ENCODE results near the gene FNBP1L. TPM values are rescaled to one million over a fixed set of nuclear protein-coding genes. Genes with fewer than 3 reads are reported as not detected.

FNBP1L gene
- total and polyA plus RNA-seq, 2 experiments from 2014 or later, result 56.3 to 132 TPM

DNA sequence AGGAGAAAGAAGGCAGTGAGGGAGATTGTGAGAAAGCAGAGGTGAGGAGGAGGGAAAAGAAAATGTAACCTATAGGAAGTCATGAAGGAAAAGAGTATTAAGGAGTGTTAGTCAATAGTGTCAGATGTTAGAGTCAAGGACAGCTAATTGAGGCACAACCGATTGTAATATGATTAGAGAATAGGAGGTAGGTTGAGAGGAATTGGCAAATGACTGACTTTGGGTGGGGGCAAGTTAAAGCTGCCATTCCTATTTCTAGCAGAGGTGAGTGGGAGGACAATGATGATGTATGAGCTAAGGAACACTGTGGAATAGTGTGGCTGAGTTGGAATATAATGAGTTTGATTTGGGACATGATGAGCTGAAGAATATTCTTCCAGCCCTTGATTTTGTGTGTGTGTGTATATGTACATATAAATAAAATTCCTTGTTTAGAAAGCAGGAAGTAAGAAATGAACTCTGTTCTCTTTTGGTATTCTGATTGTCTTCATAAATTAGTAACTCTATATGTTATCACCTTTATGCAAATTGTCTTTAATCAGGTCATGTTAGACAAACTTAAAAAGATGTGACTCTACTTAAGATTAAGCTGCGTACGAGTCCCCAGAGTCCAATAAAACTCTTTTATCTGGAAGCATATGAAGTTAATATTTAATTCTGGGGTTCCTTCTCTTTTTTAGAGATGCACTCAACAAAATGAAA, 98.4 kb downstream of the FNBP1L start (continued):
- TF ChIP-seq, protein P1, sequence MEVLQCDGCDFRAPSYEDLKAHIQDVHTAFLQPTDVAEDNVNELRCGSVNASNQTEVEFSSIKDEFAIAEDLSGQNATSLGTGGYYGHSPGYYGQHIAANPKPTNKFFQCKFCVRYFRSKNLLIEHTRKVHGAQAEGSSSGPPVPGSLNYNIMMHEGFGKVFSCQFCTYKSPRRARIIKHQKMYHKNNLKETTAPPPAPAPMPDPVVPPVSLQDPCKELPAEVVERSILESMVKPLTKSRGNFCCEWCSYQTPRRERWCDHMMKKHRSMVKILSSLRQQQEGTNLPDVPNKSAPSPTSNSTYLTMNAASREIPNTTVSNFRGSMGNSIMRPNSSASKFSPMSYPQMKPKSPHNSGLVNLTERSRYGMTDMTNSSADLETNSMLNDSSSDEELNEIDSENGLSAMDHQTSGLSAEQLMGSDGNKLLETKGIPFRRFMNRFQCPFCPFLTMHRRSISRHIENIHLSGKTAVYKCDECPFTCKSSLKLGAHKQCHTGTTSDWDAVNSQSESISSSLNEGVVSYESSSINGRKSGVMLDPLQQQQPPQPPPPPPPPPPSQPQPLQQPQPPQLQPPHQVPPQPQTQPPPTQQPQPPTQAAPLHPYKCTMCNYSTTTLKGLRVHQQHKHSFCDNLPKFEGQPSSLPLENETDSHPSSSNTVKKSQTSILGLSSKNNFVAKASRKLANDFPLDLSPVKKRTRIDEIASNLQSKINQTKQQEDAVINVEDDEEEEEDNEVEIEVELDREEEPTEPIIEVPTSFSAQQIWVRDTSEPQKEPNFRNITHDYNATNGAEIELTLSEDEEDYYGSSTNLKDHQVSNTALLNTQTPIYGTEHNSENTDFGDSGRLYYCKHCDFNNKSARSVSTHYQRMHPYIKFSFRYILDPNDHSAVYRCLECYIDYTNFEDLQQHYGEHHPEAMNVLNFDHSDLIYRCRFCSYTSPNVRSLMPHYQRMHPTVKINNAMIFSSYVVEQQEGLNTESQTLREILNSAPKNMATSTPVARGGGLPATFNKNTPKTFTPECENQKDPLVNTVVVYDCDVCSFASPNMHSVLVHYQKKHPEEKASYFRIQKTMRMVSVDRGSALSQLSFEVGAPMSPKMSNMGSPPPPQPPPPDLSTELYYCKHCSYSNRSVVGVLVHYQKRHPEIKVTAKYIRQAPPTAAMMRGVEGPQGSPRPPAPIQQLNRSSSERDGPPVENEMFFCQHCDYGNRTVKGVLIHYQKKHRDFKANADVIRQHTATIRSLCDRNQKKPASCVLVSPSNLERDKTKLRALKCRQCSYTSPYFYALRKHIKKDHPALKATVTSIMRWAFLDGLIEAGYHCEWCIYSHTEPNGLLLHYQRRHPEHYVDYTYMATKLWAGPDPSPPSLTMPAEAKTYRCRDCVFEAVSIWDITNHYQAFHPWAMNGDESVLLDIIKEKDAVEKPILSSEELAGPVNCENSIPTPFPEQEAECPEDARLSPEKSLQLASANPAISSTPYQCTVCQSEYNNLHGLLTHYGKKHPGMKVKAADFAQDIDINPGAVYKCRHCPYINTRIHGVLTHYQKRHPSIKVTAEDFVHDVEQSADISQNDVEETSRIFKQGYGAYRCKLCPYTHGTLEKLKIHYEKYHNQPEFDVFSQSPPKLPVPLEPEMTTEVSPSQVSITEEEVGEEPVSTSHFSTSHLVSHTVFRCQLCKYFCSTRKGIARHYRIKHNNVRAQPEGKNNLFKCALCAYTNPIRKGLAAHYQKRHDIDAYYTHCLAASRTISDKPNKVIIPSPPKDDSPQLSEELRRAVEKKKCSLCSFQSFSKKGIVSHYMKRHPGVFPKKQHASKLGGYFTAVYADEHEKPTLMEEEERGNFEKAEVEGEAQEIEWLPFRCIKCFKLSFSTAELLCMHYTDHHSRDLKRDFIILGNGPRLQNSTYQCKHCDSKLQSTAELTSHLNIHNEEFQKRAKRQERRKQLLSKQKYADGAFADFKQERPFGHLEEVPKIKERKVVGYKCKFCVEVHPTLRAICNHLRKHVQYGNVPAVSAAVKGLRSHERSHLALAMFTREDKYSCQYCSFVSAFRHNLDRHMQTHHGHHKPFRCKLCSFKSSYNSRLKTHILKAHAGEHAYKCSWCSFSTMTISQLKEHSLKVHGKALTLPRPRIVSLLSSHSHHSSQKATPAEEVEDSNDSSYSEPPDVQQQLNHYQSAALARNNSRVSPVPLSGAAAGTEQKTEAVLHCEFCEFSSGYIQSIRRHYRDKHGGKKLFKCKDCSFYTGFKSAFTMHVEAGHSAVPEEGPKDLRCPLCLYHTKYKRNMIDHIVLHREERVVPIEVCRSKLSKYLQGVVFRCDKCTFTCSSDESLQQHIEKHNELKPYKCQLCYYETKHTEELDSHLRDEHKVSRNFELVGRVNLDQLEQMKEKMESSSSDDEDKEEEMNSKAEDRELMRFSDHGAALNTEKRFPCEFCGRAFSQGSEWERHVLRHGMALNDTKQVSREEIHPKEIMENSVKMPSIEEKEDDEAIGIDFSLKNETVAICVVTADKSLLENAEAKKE (CRISPR knock-in tag; IDR thresholded peaks at IDR 0.05), result no peak
- TF ChIP-seq, protein P2, sequence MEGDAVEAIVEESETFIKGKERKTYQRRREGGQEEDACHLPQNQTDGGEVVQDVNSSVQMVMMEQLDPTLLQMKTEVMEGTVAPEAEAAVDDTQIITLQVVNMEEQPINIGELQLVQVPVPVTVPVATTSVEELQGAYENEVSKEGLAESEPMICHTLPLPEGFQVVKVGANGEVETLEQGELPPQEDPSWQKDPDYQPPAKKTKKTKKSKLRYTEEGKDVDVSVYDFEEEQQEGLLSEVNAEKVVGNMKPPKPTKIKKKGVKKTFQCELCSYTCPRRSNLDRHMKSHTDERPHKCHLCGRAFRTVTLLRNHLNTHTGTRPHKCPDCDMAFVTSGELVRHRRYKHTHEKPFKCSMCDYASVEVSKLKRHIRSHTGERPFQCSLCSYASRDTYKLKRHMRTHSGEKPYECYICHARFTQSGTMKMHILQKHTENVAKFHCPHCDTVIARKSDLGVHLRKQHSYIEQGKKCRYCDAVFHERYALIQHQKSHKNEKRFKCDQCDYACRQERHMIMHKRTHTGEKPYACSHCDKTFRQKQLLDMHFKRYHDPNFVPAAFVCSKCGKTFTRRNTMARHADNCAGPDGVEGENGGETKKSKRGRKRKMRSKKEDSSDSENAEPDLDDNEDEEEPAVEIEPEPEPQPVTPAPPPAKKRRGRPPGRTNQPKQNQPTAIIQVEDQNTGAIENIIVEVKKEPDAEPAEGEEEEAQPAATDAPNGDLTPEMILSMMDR (conservative IDR thresholded peaks at IDR 0.05; ENCODE audit: low read depth in 2 of 2), result no peak
- TF ChIP-seq JUNB (IDR thresholded peaks at IDR 0.05; ENCODE audit: unreplicated experiment), result no peak

DNA sequence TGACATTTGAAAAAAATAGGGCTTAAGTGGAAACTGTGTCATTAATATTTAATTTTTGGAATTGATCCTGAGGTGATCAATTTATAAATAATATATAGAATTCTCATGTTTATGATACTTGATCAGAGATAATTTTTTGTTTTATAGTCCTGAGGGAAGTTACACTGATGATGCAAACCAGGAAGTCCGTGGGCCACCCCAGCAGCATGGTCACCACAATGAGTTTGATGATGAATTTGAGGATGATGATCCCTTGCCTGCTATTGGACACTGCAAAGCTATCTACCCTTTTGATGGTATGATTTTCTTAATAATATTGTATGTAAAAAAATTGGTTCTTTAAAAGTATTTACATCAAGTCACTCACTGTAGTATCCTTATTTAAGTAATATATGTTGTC, 101.2 kb downstream of the FNBP1L start:
- H3K36me3 ChIP-seq (ENCODE audit: insufficient read depth), result peaks cover 20% of the 10 kb centered on the region; the same call in 1 of the 2 replicates
- H3K4me2 ChIP-seq, result no peak overlapping the region
- ATAC-seq (no peak), DNase-seq (ENCODE audit: low spot score) (no peak)
- Mint-ChIP-seq H3K4me1 (peaks cover 24% of the 10 kb centered on the region), H3K27me3 (ENCODE audit: insufficient read depth, low read depth, poor library complexity) (peaks cover 2% of the 10 kb centered on the region), H3K36me3 (ENCODE audit: low read depth) (peaks cover 52% of the 10 kb centered on the region), H3K27ac (no peak overlapping the region), H3K9me3 (no peaks in the 10 kb centered on the region), H3K4me3 (no peak overlapping the region)
- H3K27ac ChIP-seq (ENCODE audit: low read depth), result no peak overlapping the region
- H3K79me2 ChIP-seq (replicated peaks; ENCODE audit: insufficient read depth), result no peaks in the 10 kb centered on the region
- no peak overlapping the region for H2AFZ ChIP-seq
- no peak for TF ChIP-seq EZH2phosphoT487 (IDR thresholded peaks at IDR 0.05; ENCODE audit: unreplicated experiment)
- TF ChIP-seq JUNB (IDR thresholded peaks at IDR 0.05; ENCODE audit: unreplicated experiment), result no peak
- TF ChIP-seq, protein P2 (conservative IDR thresholded peaks at IDR 0.05; ENCODE audit: low read depth in 2 of 2), result no peak
- no peaks in the 10 kb centered on the region for H3K9me2 ChIP-seq (ENCODE audit: insufficient read depth)
- no peak overlapping the region for H3K4me3 ChIP-seq
- no peaks in the 10 kb centered on the region for H3F3A ChIP-seq (replicated peaks; ENCODE audit: low read depth)
- no peaks in the 10 kb centered on the region for H3K27me3 ChIP-seq (ENCODE audit: insufficient read depth)
- no peaks in the 10 kb centered on the region; the same call in 1 of the 2 replicates for H4K20me1 ChIP-seq (replicated peaks; ENCODE audit: insufficient read depth)
- H3K4me1 ChIP-seq (ENCODE audit: insufficient read depth), result peaks cover 27% of the 10 kb centered on the region
